IMR-90 (cell line): ENCODE data around the gene ZNF423. TPM values are rescaled to one million over a fixed set of nuclear protein-coding genes. Genes with fewer than 3 reads are reported as not detected.

Experiments
- ATAC-seq: fragments of 200-7000 bp; cut with Tn5 transposase; 2 replicates; pipeline ENCODE4 v1.9.1; 2020; ENCODE audit warnings: low read depth, mild to moderate bottlenecking, moderate library complexity
- BruUV-seq: library from RNA; stranded (reverse); fragments of 400-500 nt; replicated peaks from 2 replicates; lab custom pipeline; 2021; lab: Mats Ljungman, UMichigan
- CTCF ChIA-PET: fragments of 300-600 bp; formaldehyde crosslinking; extraction: SDS; loops from one replicate; lab custom pipeline; 2021; ENCODE audit warnings: antibody characterized with exemption; lab: Yijun Ruan, JAX
- POLR2A ChIA-PET: fragments of 300-600 bp; sonication (Branson Sonifier 250); formaldehyde crosslinking; loops from one replicate; lab custom pipeline; 2022; ENCODE audit warnings: antibody characterized with exemption; ENCODE audit not compliant: unreplicated experiment; lab: Charles Lee
- DNase-seq: peaks from one replicate; pipeline ENCODE4 v3.0.0; 2013
- H2AFZ ChIP-seq: replicated peaks from 2 replicates; pipeline ENCODE3; 2013; ENCODE audit warnings: low read length, mild to moderate bottlenecking; ENCODE audit not compliant: poor library complexity
- H2AK5ac ChIP-seq: 2 replicates; pipeline ENCODE4 v1.6.1; 2013; ENCODE audit warnings: low read depth, low read length, inconsistent platforms
- H2AK9ac ChIP-seq: replicated peaks from 2 replicates; pipeline ENCODE3; 2013; ENCODE audit warnings: mild to moderate bottlenecking, low read depth, low read length, moderate library complexity; ENCODE audit not compliant: poor library complexity
- H2BK120ac ChIP-seq: 2 replicates; pipeline ENCODE4 v1.6.1; 2013; ENCODE audit warnings: low read depth, low read length, inconsistent platforms
- H2BK15ac ChIP-seq: 3 replicates; pipeline ENCODE4 v1.6.1; 2013; ENCODE audit warnings: low read depth, low read length, inconsistent platforms
- H2BK20ac ChIP-seq: 2 replicates; pipeline ENCODE4 v1.6.1; 2013; ENCODE audit warnings: low read depth, mild to moderate bottlenecking, inconsistent platforms, low read length, moderate library complexity
- H2BK5ac ChIP-seq: 2 replicates; pipeline ENCODE4 v1.6.1; 2013; ENCODE audit warnings: mild to moderate bottlenecking, low read depth, low read length, inconsistent platforms; ENCODE audit not compliant: poor library complexity, severe bottlenecking
- H3K14ac ChIP-seq: replicated peaks from 2 replicates; pipeline ENCODE4 v1.6.1; 2013; ENCODE audit warnings: low read depth, low read length, inconsistent platforms
- H3K18ac ChIP-seq: 2 replicates; pipeline ENCODE4 v1.6.1; 2013; ENCODE audit warnings: low read depth, low read length, control low read depth
- H3K23ac ChIP-seq: 2 replicates; pipeline ENCODE4 v1.6.1; 2013; ENCODE audit warnings: low read depth, low read length, inconsistent platforms
- H3K27ac ChIP-seq: 2 replicates; pipeline ENCODE4 v1.5.1; 2013; ENCODE audit warnings: mild to moderate bottlenecking, control low read depth, low read length; ENCODE audit not compliant: insufficient read depth
- H3K27me3 ChIP-seq: 2 replicates; pipeline ENCODE4 v1.6.1; 2013; ENCODE audit warnings: low read length; ENCODE audit not compliant: control insufficient read depth, insufficient read depth
- H3K36me3 ChIP-seq: 2 replicates; pipeline ENCODE4 v1.6.1; 2013; ENCODE audit warnings: low read length, mixed read lengths; ENCODE audit not compliant: control insufficient read depth, insufficient read depth
- H3K4ac ChIP-seq: 2 replicates; pipeline ENCODE4 v1.6.1; 2013; ENCODE audit warnings: low read depth, low read length, inconsistent platforms
- H3K4me1 ChIP-seq: 2 replicates; pipeline ENCODE4 v1.6.1; 2013; ENCODE audit warnings: low read length, mixed read lengths; ENCODE audit not compliant: control insufficient read depth, insufficient read depth
- H3K4me2 ChIP-seq: 2 replicates; pipeline ENCODE4 v1.6.1; 2013; ENCODE audit warnings: low read depth, mild to moderate bottlenecking, control low read depth, low read length, moderate library complexity
- H3K4me3 ChIP-seq: 2 replicates; pipeline ENCODE4 v1.5.1; 2013; ENCODE audit warnings: low read depth, mild to moderate bottlenecking, control low read depth, low read length, moderate library complexity; ENCODE audit not compliant: insufficient read depth
- H3K56ac ChIP-seq: 2 replicates; pipeline ENCODE4 v1.6.1; 2013; ENCODE audit warnings: low read length, inconsistent platforms; ENCODE audit not compliant: insufficient read depth; ENCODE audit errors: extremely low read depth
- H3K79me1 ChIP-seq, 2 experiments: 2 replicates each; pipeline ENCODE4 v1.6.1; 2013; ENCODE audit warnings: low read length in 2 of 2, inconsistent platforms in 1 of 2, low read depth in 1 of 2
- H3K9ac ChIP-seq: 2 replicates; pipeline ENCODE4 v1.6.1; 2013; ENCODE audit warnings: low read depth, low read length, control low read depth
- H3K9me1 ChIP-seq: 2 replicates; pipeline ENCODE4 v1.6.1; 2013; ENCODE audit warnings: low read length, inconsistent platforms; ENCODE audit not compliant: insufficient read depth
- H3K9me3 ChIP-seq: 2 replicates; pipeline ENCODE4 v1.6.1; 2013; ENCODE audit warnings: low read length; ENCODE audit not compliant: control insufficient read depth, insufficient read depth
- H4K20me1 ChIP-seq: 2 replicates; pipeline ENCODE4 v1.6.1; 2013; ENCODE audit warnings: low read length, inconsistent platforms; ENCODE audit not compliant: insufficient read depth
- H4K5ac ChIP-seq: 2 replicates; pipeline ENCODE4 v1.6.1; 2013; ENCODE audit warnings: mild to moderate bottlenecking, low read depth, low read length, control low read depth
- H4K8ac ChIP-seq, 2 experiments: 2 replicates each; pipeline ENCODE4 v1.6.1; 2013; ENCODE audit warnings: low read depth in 2 of 2, low read length in 2 of 2, control low read depth in 1 of 2, inconsistent platforms in 1 of 2
- H4K91ac ChIP-seq: 2 replicates; pipeline ENCODE4 v1.6.1; 2013; ENCODE audit warnings: low read depth, low read length, inconsistent platforms; ENCODE audit not compliant: insufficient read depth
- BHLHE40 ChIP-seq: fragments of 150-350 bp; IDR thresholded peaks from 2 replicates; pipeline ENCODE4 v1.6.1; 2016; ENCODE audit warnings: mild to moderate bottlenecking, low read depth, low read length
- CEBPB ChIP-seq: IDR thresholded peaks from 2 replicates; pipeline ENCODE4 v1.6.1; 2012; ENCODE audit warnings: low read depth, low read length, improper control_type of control experiment
- CHD1 ChIP-seq: IDR thresholded peaks from 2 replicates; pipeline ENCODE4 v1.6.1; 2012; ENCODE audit warnings: low read depth, low read length, improper control_type of control experiment
- FOS ChIP-seq: fragments of 150-350 bp; IDR thresholded peaks from 2 replicates; pipeline ENCODE4 v1.6.1; 2016; ENCODE audit warnings: low read depth, low read length
- MAFK ChIP-seq: IDR thresholded peaks from 2 replicates; pipeline ENCODE4 v1.6.1; 2012; ENCODE audit warnings: low read depth, low read length, improper control_type of control experiment
- MAZ ChIP-seq: IDR thresholded peaks from 2 replicates; pipeline ENCODE4 v1.6.1; 2012; ENCODE audit warnings: low read depth, mild to moderate bottlenecking, low read length, improper control_type of control experiment, moderate library complexity, borderline replicate concordance
- NFE2L2 ChIP-seq: fragments of 150-350 bp; IDR thresholded peaks from 2 replicates; pipeline ENCODE4 v1.6.1; 2016; ENCODE audit warnings: low read depth, mild to moderate bottlenecking, low read length
- POLR2A ChIP-seq: IDR thresholded peaks from 2 replicates; pipeline ENCODE4 v1.6.1; 2012; ENCODE audit warnings: mild to moderate bottlenecking, low read depth, low read length
- RAD21 ChIP-seq: IDR thresholded peaks from 2 replicates; pipeline ENCODE4 v1.6.1; 2012; ENCODE audit warnings: low read length, improper control_type of control experiment
- RCOR1 ChIP-seq: IDR thresholded peaks from 2 replicates; pipeline ENCODE4 v1.6.1; 2012; ENCODE audit warnings: mild to moderate bottlenecking, low read length, improper control_type of control experiment; ENCODE audit not compliant: insufficient replicate concordance
- RFX5 ChIP-seq: IDR thresholded peaks from 2 replicates; pipeline ENCODE4 v1.8.0; 2012; ENCODE audit warnings: low read depth, mild to moderate bottlenecking, low read length, moderate library complexity
- SMC3 ChIP-seq: fragments of 150-350 bp; IDR thresholded peaks from 2 replicates; pipeline ENCODE4 v1.6.1; 2016; ENCODE audit warnings: low read depth, mild to moderate bottlenecking, antibody characterized with exemption, low read length, moderate library complexity
- WGBS, 2 experiments: methylation state at CpG; one replicate each; pipeline versions ENCODE4 v1.1.5 to v1.1.7; 2013; ENCODE audit warnings: missing lambda C conversion rate in 2 of 2; ENCODE audit not compliant: insufficient read length in 1 of 2; ENCODE audit errors: extremely low coverage in 2 of 2; 5-methylcytosine and 5-hydroxymethylcytosine counted together
- dilution Hi-C: fragments of 300-500 bp; cut with HindIII; formaldehyde crosslinking; loops from one replicate; pipeline ENCODE4 v1.14.3; 2018; ENCODE audit warnings: low sequenced_read_pairs; ENCODE audit not compliant: unreplicated experiment
- in situ Hi-C: fragments of 300-500 bp; cut with MboI; formaldehyde crosslinking; loops from 3 replicates; pipeline ENCODE4 v1.14.3; 2019; ENCODE audit warnings: low sequenced_read_pairs, inconsistent platforms, mixed read lengths
- intact Hi-C: fragments of 100-400 bp; cut with micrococcal nuclease; formaldehyde crosslinking; loops from 2 replicates; pipeline ENCODE4 v1.10.0; 2022
- polyA plus RNA-seq, 3 experiments: library from polyadenylated mRNA; depleted of rRNA; stranded (reverse); fragments of >200 nt; gene quantifications; 2 replicates each; pipeline ENCODE4 v1.2.3, GENCODE V29; 2012; ENCODE audit warnings: low replicate concordance in 1 of 3
- total RNA-seq: library from RNA; depleted of rRNA; stranded (reverse); fragments of >200 nt; gene quantifications from 2 replicates; pipeline ENCODE4 v1.2.3, GENCODE V29; 2012
- TF ChIP-seq, protein P1 (sequence below): conservative IDR thresholded peaks from 2 replicates; pipeline ENCODE4 v1.5.1; 2012; ENCODE audit warnings: mild to moderate bottlenecking, low read depth, low read length, improper control_type of control experiment
- TF ChIP-seq, protein P2 (sequence below): fragments of 150-350 bp; IDR thresholded peaks from 2 replicates; pipeline ENCODE4 v1.6.1; 2016; ENCODE audit warnings: low read depth, mild to moderate bottlenecking, low read length, moderate library complexity, borderline replicate concordance

Gene ZNF423
- total and polyA plus RNA-seq, 2 of the 4 experiments (the other 2 are of a cell fraction): under 0.01 to 0.10 TPM

DNA sequence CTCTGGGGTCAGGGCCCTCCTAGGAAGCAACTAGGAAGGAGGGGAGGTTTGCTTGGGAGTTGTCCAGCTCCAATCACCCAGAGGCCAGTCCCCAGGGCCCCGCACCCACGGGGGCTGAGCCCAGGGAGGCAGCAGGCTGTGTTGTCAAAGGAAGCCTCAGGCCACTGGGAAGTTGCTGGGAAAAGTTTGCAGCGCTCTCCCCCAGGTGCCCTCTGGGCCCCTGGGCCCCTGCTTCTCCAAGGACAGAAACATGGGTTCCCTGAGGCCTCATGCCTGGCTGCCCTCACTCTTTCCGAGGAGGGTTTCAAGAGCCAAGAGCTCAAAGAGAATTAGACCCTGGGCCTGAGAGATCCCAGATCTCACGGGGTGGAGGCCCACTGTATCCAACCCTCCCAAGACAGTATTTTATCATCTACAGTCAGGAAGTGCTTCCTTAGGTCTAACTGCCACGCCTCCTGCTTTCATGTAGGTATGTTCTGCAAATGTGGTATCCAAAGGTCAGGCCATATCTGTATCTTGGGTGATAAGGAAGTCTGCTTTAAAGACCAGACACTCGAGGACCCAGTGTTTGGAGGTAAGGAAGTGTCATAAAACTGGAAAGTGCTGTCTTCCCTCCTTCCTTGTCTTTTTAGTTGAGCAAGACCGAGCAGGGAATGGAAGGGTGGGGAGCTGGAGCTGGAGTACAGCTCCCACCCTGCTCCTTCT, 44.2 kb upstream of the ZNF423 start:
- dilution Hi-C loops: no loop called here
- Histone ChIP-seq H3K9ac (no peak overlapping the region), H4K20me1 (no peaks in the 10 kb centered on the region), H3K23ac (no peak overlapping the region), H3K18ac (no peak overlapping the region), H3K9me3 (no peaks in the 10 kb centered on the region), H4K91ac (no peak overlapping the region), H4K5ac (no peak overlapping the region), H3K4me1 (no peaks in the 10 kb centered on the region), H2AK9ac (no peak overlapping the region), H2BK20ac (no peak overlapping the region), H2BK5ac (no peak overlapping the region), H3K9me1 (no peaks in the 10 kb centered on the region), H3K14ac (no peak overlapping the region), H3K4me3 (no peak overlapping the region), H3K79me1 (no peaks in the 10 kb centered on the region), H2AK5ac (no peak overlapping the region), H3K56ac (no peak overlapping the region), H2BK15ac (no peak overlapping the region), H3K27ac (no peak overlapping the region), H3K36me3 (no peaks in the 10 kb centered on the region), H2BK120ac (no peak overlapping the region), H3K4ac (no peak overlapping the region), H4K8ac (no peak overlapping the region), H2AFZ (no peak overlapping the region), H3K4me2 (no peak overlapping the region), H3K27me3 (peaks cover 2% of the 10 kb centered on the region; the same call in 1 of the 2 replicates)
- DNase-seq: no peak
- in situ Hi-C loops: no loop called here
- BruUV-seq: no TSS peak
- intact Hi-C loops: no loop called here
- ChIA-PET CTCF (no interaction called here), POLR2A (no interaction called here)
- TF ChIP-seq RCOR1 (no peak), CEBPB (no peak), BHLHE40 (no peak), CHD1 (no peak), FOS (no peak), POLR2A (no peak), RAD21 (no peak), MAZ (no peak), MAFK (no peak), SMC3 (no peak), RFX5 (no peak), NFE2L2 (no peak)
- TF ChIP-seq, protein P1, sequence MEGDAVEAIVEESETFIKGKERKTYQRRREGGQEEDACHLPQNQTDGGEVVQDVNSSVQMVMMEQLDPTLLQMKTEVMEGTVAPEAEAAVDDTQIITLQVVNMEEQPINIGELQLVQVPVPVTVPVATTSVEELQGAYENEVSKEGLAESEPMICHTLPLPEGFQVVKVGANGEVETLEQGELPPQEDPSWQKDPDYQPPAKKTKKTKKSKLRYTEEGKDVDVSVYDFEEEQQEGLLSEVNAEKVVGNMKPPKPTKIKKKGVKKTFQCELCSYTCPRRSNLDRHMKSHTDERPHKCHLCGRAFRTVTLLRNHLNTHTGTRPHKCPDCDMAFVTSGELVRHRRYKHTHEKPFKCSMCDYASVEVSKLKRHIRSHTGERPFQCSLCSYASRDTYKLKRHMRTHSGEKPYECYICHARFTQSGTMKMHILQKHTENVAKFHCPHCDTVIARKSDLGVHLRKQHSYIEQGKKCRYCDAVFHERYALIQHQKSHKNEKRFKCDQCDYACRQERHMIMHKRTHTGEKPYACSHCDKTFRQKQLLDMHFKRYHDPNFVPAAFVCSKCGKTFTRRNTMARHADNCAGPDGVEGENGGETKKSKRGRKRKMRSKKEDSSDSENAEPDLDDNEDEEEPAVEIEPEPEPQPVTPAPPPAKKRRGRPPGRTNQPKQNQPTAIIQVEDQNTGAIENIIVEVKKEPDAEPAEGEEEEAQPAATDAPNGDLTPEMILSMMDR: no peak
- TF ChIP-seq, protein P2, sequence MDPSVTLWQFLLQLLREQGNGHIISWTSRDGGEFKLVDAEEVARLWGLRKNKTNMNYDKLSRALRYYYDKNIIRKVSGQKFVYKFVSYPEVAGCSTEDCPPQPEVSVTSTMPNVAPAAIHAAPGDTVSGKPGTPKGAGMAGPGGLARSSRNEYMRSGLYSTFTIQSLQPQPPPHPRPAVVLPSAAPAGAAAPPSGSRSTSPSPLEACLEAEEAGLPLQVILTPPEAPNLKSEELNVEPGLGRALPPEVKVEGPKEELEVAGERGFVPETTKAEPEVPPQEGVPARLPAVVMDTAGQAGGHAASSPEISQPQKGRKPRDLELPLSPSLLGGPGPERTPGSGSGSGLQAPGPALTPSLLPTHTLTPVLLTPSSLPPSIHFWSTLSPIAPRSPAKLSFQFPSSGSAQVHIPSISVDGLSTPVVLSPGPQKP: no peak
- ATAC-seq: no peak
- WGBS, 2 experiments: no CpG with 5 or more reads among the region's 8 CpGs
